CD4-positive, alpha-beta T cell treated with Interleukin-17A for 1 hour (primary cell): Measurements from ENCODE around the gene ELMOD1.

Source experiments
- DNase-seq: peaks from one replicate; pipeline ENCODE4 v3.0.0-alpha.2; 2020

Gene ELMOD1

GRCh38 chr11:107691000-107691750 is 100.2 kb downstream of the ELMOD1 start:
- no peak for DNase-seq

GRCh38 chr11:107695446-107695845 is 104.5 kb downstream of the ELMOD1 start:
- DNase-seq: no peak

GRCh38 chr11:107696140-107696539 is 105.2 kb downstream of the ELMOD1 start:
- DNase-seq: no peak

GRCh38 chr11:107697291-107697690 is 106.3 kb downstream of the ELMOD1 start:
- DNase-seq: no peak

- no peak for DNase-seq
Measured at GRCh38 chr11:107699371-107700285, 108.7 kb downstream of the ELMOD1 start.

GRCh38 chr11:107702109-107702660 is 111.2 kb downstream of the ELMOD1 start:
- DNase-seq: no peak

GRCh38 chr11:107702723-107703122 is 111.8 kb downstream of the ELMOD1 start:
- no peak for DNase-seq

GRCh38 chr11:107704451-107704850 is 113.5 kb downstream of the ELMOD1 start:
- no peak for DNase-seq

GRCh38 chr11:107705027-107705426 is 114.1 kb downstream of the ELMOD1 start:
- no peak for DNase-seq

- DNase-seq: no peak
Measured at GRCh38 chr11:107706531-107706930, 115.6 kb downstream of the ELMOD1 start.

- no peak for DNase-seq
Measured at GRCh38 chr11:107707215-107707671, 116.3 kb downstream of the ELMOD1 start.

GRCh38 chr11:107707807-107708206 is 116.9 kb downstream of the ELMOD1 start:
- DNase-seq: no peak

- DNase-seq: no peak
Measured at GRCh38 chr11:107708792-107709191, 117.8 kb downstream of the ELMOD1 start.

GRCh38 chr11:107710301-107710700 is 119.4 kb downstream of the ELMOD1 start:
- no peak for DNase-seq

- DNase-seq: no peak
Measured at GRCh38 chr11:107711861-107712755, 121.2 kb downstream of the ELMOD1 start, which contains the start of gene SLN. Gene SLN (minus strand): TSS chr11:107712056.

GRCh38 chr11:107713009-107713408 is 122.1 kb downstream of the ELMOD1 start:
- DNase-seq: no peak
